GM18873 (cell line): Measurements from ENCODE around the gene AP3B2.
"Not testable (repeated sequence)": the region's sequence is repeated elsewhere in the genome, so short reads cannot be mapped to it uniquely, and the experiment has no call there.

Experiments used
- ATAC-seq: cut with Tn5 transposase; IDR thresholded peaks from one replicate; pipeline ENCODE4 v1.9.1; 2021; ENCODE audit warnings: mild to moderate bottlenecking, moderate library complexity, moderate number of reproducible peaks; ENCODE audit not compliant: unreplicated experiment, low FRiP score

AP3B2 gene

GRCh38 chr15:82651708-82652107 is 58.0 kb downstream of the AP3B2 start:
- ATAC-seq, result no peak

DNA sequence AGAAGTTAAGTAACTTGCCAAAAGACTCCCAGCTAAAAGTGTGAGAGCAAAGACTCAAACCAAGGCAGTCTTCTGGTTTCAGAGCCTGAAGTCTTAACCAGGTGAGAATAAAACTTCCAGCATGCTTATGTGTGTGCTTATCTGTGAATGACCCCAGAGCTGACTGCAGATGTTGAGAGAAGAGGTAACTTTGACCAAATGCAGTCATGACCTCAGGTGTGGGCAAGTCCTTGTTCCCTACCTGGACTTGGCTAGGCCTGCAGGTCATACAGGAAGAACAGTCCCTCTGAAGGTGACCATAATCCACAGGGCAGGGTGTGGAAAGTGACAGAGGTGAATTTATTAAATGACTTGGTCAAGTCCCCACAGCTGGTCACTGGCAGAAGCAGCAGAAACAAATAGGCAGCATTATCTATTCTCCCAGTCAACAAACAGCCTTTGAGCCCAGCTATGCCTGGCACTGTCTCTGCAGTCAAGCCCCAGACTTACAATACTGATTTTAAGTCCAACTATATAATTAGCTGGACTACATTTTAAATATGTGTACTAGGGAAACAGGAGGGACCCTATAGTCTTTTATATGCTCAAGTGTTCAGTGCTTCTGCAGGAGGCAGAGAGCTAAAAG is 59.5 kb downstream of the AP3B2 start:
- no peak for ATAC-seq

GRCh38 chr15:82649226-82649999 is 60.3 kb downstream of the AP3B2 start:
- ATAC-seq, result no peak

DNA sequence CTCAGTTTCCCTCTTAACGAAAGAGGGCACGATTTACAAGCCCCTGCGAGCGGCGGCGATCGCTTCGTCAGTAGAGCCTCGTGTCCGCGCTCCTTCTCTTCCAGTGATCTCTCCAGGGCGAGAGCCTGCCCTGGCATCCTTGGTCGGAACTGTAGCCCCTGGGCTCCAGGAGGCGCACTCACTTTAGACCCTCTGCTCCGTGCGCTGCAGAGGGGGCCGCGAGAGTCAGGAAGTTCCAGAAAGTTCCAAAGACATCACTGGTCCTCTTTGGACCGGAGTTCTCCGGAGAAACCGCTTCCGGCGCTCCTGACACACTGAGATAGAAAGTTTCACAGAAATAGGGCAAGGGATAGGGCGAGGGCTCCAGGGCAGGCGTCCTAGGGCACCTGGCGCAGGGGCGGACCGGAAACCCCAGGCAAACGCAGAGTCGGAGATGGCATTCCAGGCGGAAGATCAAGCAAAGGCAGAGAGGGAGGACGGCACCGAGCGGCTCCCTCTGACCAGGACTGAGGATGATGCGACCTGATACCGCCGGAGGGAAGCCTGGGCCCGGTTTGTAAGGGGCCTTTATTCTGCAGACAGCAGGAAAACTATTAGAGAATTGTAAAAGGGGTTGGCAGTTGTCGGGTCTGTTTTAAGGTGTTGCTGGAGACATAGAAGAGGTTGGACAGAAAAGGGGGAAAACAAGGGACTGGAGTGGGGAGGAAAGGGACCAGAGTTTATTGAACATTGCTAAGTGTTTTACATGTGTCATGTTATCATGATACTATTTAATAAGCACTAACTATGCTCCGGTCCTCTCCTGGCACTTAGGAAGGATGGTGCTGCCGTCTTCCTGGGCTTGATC is 61.2 kb downstream of the AP3B2 start:
- ATAC-seq, result no peak

- ATAC-seq, result no peak
Measured at GRCh38 chr15:82647835-82648256, 61.8 kb downstream of the AP3B2 start.

GRCh38 chr15:82647045-82647834 is 62.4 kb downstream of the AP3B2 start, which contains the start of gene CPEB1:
CPEB1 (minus strand) TSS chr15:82647363; CDS start chr15:82628459, 18,904 bp downstream.
- ATAC-seq, result no peak

GRCh38 chr15:82646250-82647044 is 63.2 kb downstream of the AP3B2 start:
- ATAC-seq, result no peak

DNA sequence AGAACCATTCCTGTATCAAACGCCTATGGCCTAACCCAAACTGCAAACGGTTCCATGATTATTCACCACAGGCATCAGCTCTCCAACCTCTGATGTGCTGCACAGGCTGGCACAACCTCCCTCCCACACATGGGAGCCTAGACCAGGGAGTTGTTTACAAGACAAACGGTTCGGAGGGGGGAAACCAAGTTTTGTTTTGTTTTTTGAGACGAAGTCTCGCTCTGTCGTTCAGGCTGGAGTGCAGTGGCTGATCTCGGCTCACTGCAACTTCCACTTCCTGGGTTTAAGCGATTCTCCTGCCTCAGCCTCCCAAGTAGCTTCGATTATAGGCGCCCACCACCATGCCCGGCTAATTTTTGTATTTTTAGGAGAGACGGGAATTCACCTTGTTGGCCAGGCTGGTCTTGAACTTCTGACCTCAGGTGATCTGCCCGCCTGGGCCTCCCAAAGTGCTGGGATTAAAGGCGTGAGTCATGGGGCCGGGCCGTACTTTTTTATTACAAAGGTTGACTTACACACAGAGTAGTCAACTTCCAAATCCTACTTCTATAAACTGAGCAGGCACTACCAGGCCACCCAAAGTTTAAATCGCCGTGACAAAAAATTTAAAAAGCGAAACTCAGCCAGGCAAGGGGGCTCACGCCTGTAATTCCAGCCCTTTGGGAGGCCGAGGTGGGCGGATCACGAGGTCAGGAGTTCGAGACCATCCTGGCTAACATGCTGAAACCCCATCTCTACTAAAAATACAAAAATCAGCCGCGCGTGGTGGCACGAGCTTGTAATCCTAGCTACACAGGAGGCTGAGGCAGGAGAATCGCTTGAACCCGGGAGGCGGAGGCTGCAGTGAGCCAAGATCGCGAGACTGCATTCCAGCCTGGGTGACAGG is 64.5 kb downstream of the AP3B2 start:
- ATAC-seq, result not testable (repeated sequence)

DNA sequence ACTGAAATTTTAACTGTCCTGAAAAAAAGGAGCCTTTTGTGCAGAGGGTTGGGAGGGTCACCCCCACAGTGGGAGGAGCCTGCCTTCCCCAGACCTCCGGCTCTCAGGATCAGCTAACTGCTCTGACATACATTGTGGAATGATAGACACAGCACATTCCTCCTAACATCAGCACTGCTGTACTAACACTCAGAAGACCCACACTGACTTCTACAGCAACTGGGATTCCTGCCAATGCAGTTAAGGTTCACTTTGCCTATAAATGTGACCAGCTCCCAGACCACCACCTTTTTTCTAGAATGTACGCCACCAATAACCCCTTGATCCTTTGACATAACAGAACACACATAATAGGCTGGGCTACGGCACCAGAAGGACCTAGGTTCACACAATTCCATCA is 65.7 kb downstream of the AP3B2 start:
- ATAC-seq, result no peak

- no peak for ATAC-seq
Measured at GRCh38 chr15:82642656-82643055, 67.0 kb downstream of the AP3B2 start.

DNA sequence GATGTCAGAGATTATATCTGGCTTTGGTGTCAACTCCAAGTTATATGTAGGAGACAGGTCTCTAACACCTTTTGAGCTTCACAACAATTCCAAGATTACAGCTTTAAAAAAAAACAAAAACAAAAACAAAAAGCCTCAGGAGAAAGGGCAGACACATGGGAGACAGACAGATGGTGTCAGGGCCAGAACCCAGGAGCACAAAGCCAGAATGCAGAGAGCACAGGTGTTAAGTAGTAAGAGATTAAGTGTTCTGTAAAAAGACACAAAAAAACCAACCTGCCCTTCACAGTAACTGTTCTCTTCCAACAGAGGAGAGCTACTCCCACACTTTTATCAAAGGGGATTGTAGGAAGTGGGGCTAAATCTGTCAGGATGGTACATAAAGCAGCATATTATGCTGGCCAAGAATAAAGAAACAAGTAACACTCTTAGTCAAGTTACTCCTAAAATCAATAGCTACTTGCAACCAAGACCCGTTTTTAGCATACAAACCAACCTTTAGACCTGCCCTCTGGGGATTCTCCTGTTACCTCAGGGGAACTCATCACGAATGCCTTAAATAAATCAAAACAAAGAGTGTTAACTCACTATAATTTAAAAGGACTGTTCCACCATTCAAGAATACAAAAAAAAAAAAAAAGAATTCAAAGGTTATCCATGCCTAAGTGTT is 68.4 kb downstream of the AP3B2 start:
- ATAC-seq, result no peak

GRCh38 chr15:82640672-82641071 is 69.0 kb downstream of the AP3B2 start:
- ATAC-seq, result no peak

- no peak for ATAC-seq
Measured at GRCh38 chr15:82635798-82636197, 73.9 kb downstream of the AP3B2 start.

DNA sequence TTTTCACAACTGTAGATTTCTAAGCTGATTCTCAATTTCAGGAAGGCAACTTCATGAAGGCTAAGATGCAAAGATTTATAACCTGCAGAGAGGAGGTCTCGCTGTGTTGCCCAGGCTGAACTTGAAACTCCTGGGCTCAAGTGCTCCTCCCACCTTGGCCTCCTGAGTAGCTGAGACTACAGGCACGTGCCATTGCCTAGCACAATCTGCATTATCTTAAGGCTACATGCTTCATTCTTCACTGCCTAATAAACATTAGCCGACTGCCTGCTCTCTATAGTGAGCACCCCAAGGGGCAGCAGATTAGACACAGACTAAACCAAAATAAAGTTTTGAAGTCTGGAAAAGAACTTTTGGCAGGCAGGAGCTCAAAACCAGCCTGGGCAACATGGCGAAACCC is 79.6 kb downstream of the AP3B2 start:
- no peak for ATAC-seq

GRCh38 chr15:82625136-82625535 is 84.5 kb downstream of the AP3B2 start:
- ATAC-seq, result no peak

GRCh38 chr15:82624438-82624837 is 85.2 kb downstream of the AP3B2 start:
- ATAC-seq, result no peak

- no peak for ATAC-seq
Measured at GRCh38 chr15:82624008-82624407, 85.7 kb downstream of the AP3B2 start.

- ATAC-seq, result no peak
Measured at GRCh38 chr15:82621970-82622369, 87.7 kb downstream of the AP3B2 start.
